K562 (cell line): ENCODE measurements around the gene CAPS. TPM values are rescaled to one million over a fixed set of nuclear protein-coding genes. Genes with fewer than 3 reads are reported as not detected.

Experiments
- ATAC-seq: fragments of 200-7000 bp; cut with Tn5 transposase; 3 replicates; pipeline ENCODE4 v1.9.1; 2020; ENCODE audit warnings: moderate library complexity
- BruUV-seq: library from RNA; stranded (reverse); fragments of 400-500 nt; replicated peaks from 2 replicates; lab custom pipeline; 2021; lab: Mats Ljungman, UMichigan
- CTCF ChIA-PET: fragments of 300-600 bp; formaldehyde crosslinking; extraction: SDS; loops from one replicate; lab custom pipeline; 2021; ENCODE audit warnings: low intra/inter-chr PET ratio; lab: Yijun Ruan, JAX
- POLR2A ChIA-PET: fragments of 300-600, 350-650 bp; sonication (Branson Sonifier 250); formaldehyde crosslinking; extraction: SDS; loops from one replicate; lab custom pipeline; 2021; ENCODE audit warnings: antibody characterized with exemption, inconsistent platforms; lab: Yijun Ruan, JAX
- DNase-seq, 4 experiments: peaks; one replicate each; pipeline versions ENCODE4 v3.0.0 to v3.0.0-alpha.2; 2011 to 2018; ENCODE audit warnings: low spot score in 3 of 4, mixed read lengths in 3 of 4; ENCODE audit errors: extremely low read depth in 1 of 4
- FAIRE-seq: peaks from 2 replicates; lab custom pipeline; 2011; peaks lifted over from hg19 to GRCh38; lab: Jason Lieb, UNC
- H2AFZ ChIP-seq: 2 replicates; pipeline ENCODE4 v1.6.0; 2011; ENCODE audit warnings: low read depth, low read length, control low read depth, inconsistent platforms
- H3K27ac ChIP-seq: fragments of 200-600 bp; 3 replicates; pipeline ENCODE4 v1.8.0; 2011; ENCODE audit warnings: low read depth, mild to moderate bottlenecking, control low read depth, inconsistent platforms, low read length, moderate library complexity, mixed read lengths; ENCODE audit errors: extremely low read depth
- H3K27me3 ChIP-seq, 2 experiments: fragments of 300-600 bp in 1 of 2; 2 replicates in 1 of 2; 3 replicates in 1 of 2; pipeline versions ENCODE4 v1.6.0 to v1.8.0; 2011; ENCODE audit warnings: inconsistent platforms in 2 of 2, low read length in 2 of 2, mild to moderate bottlenecking in 1 of 2, mixed read lengths in 1 of 2, moderate library complexity in 1 of 2; ENCODE audit not compliant: control insufficient read depth in 2 of 2, insufficient read depth in 2 of 2
- H3K36me3 ChIP-seq: fragments of 300-600 bp; 3 replicates; pipeline ENCODE4 v1.8.0; 2011; ENCODE audit warnings: mild to moderate bottlenecking, low read length, inconsistent platforms; ENCODE audit not compliant: control insufficient read depth, insufficient read depth
- H3K4me1 ChIP-seq, 2 experiments: fragments of 200-600 bp in 1 of 2; replicated peaks in 1 of 2; 2 replicates in 1 of 2; 3 replicates in 1 of 2; pipeline versions ENCODE4 v1.5.1 to v1.8.0; 2011; ENCODE audit warnings: inconsistent platforms in 2 of 2, low read length in 2 of 2, mild to moderate bottlenecking in 1 of 2, mixed read lengths in 1 of 2, moderate library complexity in 1 of 2; ENCODE audit not compliant: control insufficient read depth in 2 of 2, insufficient read depth in 2 of 2
- H3K4me2 ChIP-seq: 2 replicates; pipeline ENCODE4 v1.6.1; 2011; ENCODE audit warnings: low read length, control low read depth, inconsistent platforms, mixed read lengths; ENCODE audit not compliant: insufficient read depth
- H3K4me3 ChIP-seq: fragments of 200-600 bp; sonication (generic), shearing (Covaris generic); 2 replicates; pipeline ENCODE4 v1.5.1; 2016; ENCODE audit warnings: control low read depth, inconsistent platforms
- H3K79me2 ChIP-seq: fragments of 200-600 bp; 3 replicates; pipeline ENCODE4 v1.8.0; 2011; ENCODE audit warnings: low read length, inconsistent platforms; ENCODE audit not compliant: control insufficient read depth, insufficient read depth
- H3K9ac ChIP-seq, 2 experiments: 2 replicates each; pipeline versions ENCODE4 v1.6.0 to v1.6.1; 2011; ENCODE audit warnings: low read depth in 2 of 2, low read length in 2 of 2, control low read depth in 1 of 2, inconsistent platforms in 1 of 2, mild to moderate bottlenecking in 1 of 2, mixed read lengths in 1 of 2; ENCODE audit not compliant: insufficient read depth in 1 of 2
- H3K9me1 ChIP-seq: one replicate; pipeline ENCODE4 v1.6.0; 2011; ENCODE audit warnings: inconsistent platforms, mild to moderate bottlenecking, low read length, moderate library complexity; ENCODE audit not compliant: control insufficient read depth, insufficient read depth
- H3K9me3 ChIP-seq: replicated peaks from 2 replicates; pipeline ENCODE4 v1.5.1; 2011; ENCODE audit warnings: low read depth, low read length, inconsistent platforms; ENCODE audit not compliant: control insufficient read depth, insufficient read depth
- H4K20me1 ChIP-seq: replicated peaks from 2 replicates; pipeline ENCODE4 v1.6.1; 2011; ENCODE audit warnings: low read length, inconsistent platforms, mixed read lengths; ENCODE audit not compliant: control insufficient read depth, insufficient read depth
- FOXJ3 ChIP-seq: sonication (generic); formaldehyde crosslinking; IDR thresholded peaks from 2 replicates; pipeline ENCODE4 v1.4.0; 2020; ENCODE audit warnings: mild to moderate bottlenecking, missing genetic modification reagents
- RBM39 ChIP-seq: fragments of 200-400 bp; formaldehyde crosslinking; optimal IDR thresholded peaks from 2 replicates; pipeline ENCODE3; 2018; ENCODE audit warnings: low read depth, low read length
- SAFB2 ChIP-seq: fragments of 200-400 bp; formaldehyde crosslinking; IDR thresholded peaks from 2 replicates; pipeline ENCODE4 v1.6.1; 2018; ENCODE audit warnings: borderline replicate concordance, low read length, low read depth, moderate library complexity; ENCODE audit not compliant: severe bottlenecking
- ZNF384 ChIP-seq: IDR thresholded peaks from 2 replicates; pipeline ENCODE4 v1.6.1; 2012; ENCODE audit warnings: low read depth, low read length, improper control_type of control experiment
- WGBS: fragments of 100-300 bp; shearing (Covaris generic); methylation state at CpG from one replicate; pipeline ENCODE4 v1.1.6; 2016; ENCODE audit warnings: low coverage, mixed read lengths; ENCODE audit not compliant: insufficient coverage; ENCODE audit errors: missing lambda C conversion rate; 5-methylcytosine and 5-hydroxymethylcytosine counted together
- in situ Hi-C: fragments of 300-500 bp; cut with MboI; formaldehyde crosslinking; loops from 4 replicates; pipeline ENCODE4 v1.15.0; 2018; ENCODE audit warnings: inconsistent platforms, mixed read lengths
- intact Hi-C: fragments of 100-400 bp; cut with micrococcal nuclease; formaldehyde crosslinking; loops from 2 replicates; pipeline ENCODE4 v1.14.2; 2022
- polyA plus RNA-seq, 8 experiments: library from polyadenylated mRNA; depleted of rRNA in 4 of 8; stranded (reverse) in 5 of 8; unstranded in 3 of 8; fragments of >200 nt; fragmentation: Nextera tagmentation in 2 of 8; fragmentation: Illumina TruSeq in 1 of 8; extraction: Ambion mirVana in 2 of 8; extraction: Trizol in 1 of 8; gene quantifications; 2 replicates each; pipeline versions ENCODE4 v1.2.1 to v1.2.3, GENCODE V29; 2011 to 2014; ENCODE audit warnings: inconsistent platforms in 1 of 8, missing spikeins in 1 of 8
- total RNA-seq, 7 experiments: library from RNA; depleted of rRNA in 6 of 7; stranded (reverse); fragments of >200 nt in 6 of 7; fragmentation: Illumina TruSeq in 2 of 7; extraction: Trizol in 2 of 7; gene quantifications; 2 replicates each; pipeline versions ENCODE4 v1.2.1 to v1.2.3, GENCODE V29; 2011 to 2021; ENCODE audit warnings: low replicate concordance in 1 of 7
- TF ChIP-seq, protein P1 (sequence below): sonication (generic); formaldehyde crosslinking; IDR thresholded peaks from 2 replicates; pipeline ENCODE4 v1.8.0; 2022; ENCODE audit warnings: mild to moderate bottlenecking, missing genetic modification reagents
- TF ChIP-seq, protein P2 (sequence below): fragments of 450-650 bp; formaldehyde crosslinking; IDR thresholded peaks from 2 replicates; pipeline ENCODE4 v1.4.0; 2020; ENCODE audit warnings: mild to moderate bottlenecking

CAPS gene
- total and polyA plus RNA-seq, 9 of the 15 experiments (the other 6 are each of a cell fraction or from before 2014, with no cell fraction given): 0.15 to 4.0 (median 0.91) TPM

- BruUV-seq: no TSS peak
- CTCF ChIA-PET: no interaction called here
- no peak for TF ChIP-seq SAFB2
- TF ChIP-seq, protein P1, sequence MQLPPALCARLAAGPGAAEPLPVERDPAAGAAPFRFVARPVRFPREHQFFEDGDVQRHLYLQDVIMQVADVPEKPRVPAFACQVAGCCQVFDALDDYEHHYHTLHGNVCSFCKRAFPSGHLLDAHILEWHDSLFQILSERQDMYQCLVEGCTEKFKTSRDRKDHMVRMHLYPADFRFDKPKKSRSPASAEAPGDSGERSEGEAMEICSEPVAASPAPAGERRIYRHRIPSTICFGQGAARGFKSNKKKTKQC (CRISPR knock-in tag): no peak
- no peak for TF ChIP-seq RBM39
- TF ChIP-seq, protein P2, sequence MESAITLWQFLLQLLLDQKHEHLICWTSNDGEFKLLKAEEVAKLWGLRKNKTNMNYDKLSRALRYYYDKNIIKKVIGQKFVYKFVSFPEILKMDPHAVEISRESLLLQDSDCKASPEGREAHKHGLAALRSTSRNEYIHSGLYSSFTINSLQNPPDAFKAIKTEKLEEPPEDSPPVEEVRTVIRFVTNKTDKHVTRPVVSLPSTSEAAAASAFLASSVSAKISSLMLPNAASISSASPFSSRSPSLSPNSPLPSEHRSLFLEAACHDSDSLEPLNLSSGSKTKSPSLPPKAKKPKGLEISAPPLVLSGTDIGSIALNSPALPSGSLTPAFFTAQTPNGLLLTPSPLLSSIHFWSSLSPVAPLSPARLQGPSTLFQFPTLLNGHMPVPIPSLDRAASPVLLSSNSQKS: no peak
- no peak for TF ChIP-seq FOXJ3 (CRISPR knock-in tag)
- no peak for TF ChIP-seq ZNF384
- intact Hi-C loops: no loop called here
- no peak for DNase-seq
- peaks cover 94% of the 10 kb centered on the region; the same call in 2 of the 3 replicates for H3K36me3 ChIP-seq
- peaks cover 5% of the 10 kb centered on the region; the same call in 1 of the 3 replicates for H3K79me2 ChIP-seq
- H4K20me1 ChIP-seq: peaks cover 5% of the 10 kb centered on the region; the same call in 1 of the 2 replicates
- POLR2A ChIA-PET: interaction anchor here (0.9 kb wide), 1 partner anchor 19 kb away, joined by 4 read pairs; the partner anchor contains the start of gene CAPS
- no peak for FAIRE-seq
- H3K4me1 ChIP-seq: peaks cover 0 to 15% of the 10 kb centered on the region in 2 experiments; a peak in 1 of 5 replicates
- H3K4me3 ChIP-seq: no peak overlapping the region
- H2AFZ ChIP-seq: no peak overlapping the region
- ATAC-seq: no peak
- H3K9ac ChIP-seq: peak overlapping the region in 1 of 2 experiments; percentile 42; a peak in 1 of 4 replicates
- WGBS: 97% methylated on average over 15 of the region's 20 CpGs
- no peak overlapping the region for H3K4me2 ChIP-seq
- peaks cover 2% of the 10 kb centered on the region for H3K9me1 ChIP-seq
- no peaks in the 10 kb centered on the region for H3K27me3 ChIP-seq
- in situ Hi-C loops: no loop called here
- no peaks in the 10 kb centered on the region for H3K9me3 ChIP-seq
- no peak overlapping the region for H3K27ac ChIP-seq
Observed at GRCh38 chr19:5933391-5934068, 19.5 kb downstream of the CAPS start.
